Measurements from ENCODE around the gene BBS1.

DNA sequence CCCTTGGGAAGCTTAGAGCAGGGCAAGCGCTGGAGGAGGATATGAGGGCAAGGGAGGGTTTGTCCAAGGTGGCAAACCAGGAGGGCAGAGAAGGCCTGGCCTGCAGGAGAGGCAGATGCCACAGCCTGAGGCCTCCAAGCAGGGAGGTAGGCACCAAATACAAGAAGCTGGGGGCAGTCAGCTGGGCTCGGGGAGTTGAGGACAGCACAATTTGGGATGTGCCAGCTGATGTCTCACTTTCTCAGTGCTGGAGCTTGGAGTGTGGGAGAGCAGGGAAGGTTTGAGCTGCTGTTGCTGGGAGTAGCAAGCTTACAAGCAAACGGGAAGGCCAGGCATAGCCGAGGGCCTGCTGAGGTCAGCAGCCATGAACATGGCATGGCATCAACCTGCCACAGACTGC, 31.5 kb downstream of the BBS1 start:
- TF ChIP-seq GATA2 (IDR thresholded peaks at IDR 0.05; ENCODE audit: low read depth, low read length) (no peak), GATA3 (IDR thresholded peaks at IDR 0.05; ENCODE audit: low read depth, low read length) (no peak)
